C1 segment of cervical spinal cord (tissue), 14 donors: Measurements from ENCODE around the gene POU6F1.
"Not testable (repeated sequence)": the region's sequence is repeated elsewhere in the genome, so short reads cannot be mapped to it uniquely, and the experiment has no call there.

Experiments
- DNase-seq, 14 donors: peaks; one replicate each; lab custom pipeline; 2025; lab: John Stamatoyannopoulos, UW

The POU6F1 gene

GRCh38 chr12:51227962-51228361 lies 10.1 kb upstream of the POU6F1 start:
- no peak for DNase-seq

DNA sequence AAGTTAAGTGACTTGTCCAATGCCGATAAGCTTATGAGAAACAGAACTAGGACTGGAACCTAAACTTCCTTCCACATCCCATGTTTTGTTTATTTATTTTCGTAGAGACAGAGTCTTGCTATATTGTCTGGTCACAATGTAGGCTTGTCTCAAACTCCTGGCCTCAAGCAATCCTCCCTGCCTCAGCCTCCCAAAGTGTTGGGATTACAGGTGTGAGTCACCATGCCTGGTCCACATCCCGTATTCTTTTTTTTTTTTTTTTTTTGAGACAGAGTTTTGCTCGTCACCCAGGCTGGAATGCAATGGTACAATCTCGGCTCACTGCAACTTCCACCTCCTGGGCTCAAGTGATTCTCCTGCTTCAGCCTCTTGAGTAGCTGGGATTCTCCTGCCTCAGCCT lies 9.2 kb upstream of the POU6F1 start:
- DNase-seq: not testable (repeated sequence)

DNA sequence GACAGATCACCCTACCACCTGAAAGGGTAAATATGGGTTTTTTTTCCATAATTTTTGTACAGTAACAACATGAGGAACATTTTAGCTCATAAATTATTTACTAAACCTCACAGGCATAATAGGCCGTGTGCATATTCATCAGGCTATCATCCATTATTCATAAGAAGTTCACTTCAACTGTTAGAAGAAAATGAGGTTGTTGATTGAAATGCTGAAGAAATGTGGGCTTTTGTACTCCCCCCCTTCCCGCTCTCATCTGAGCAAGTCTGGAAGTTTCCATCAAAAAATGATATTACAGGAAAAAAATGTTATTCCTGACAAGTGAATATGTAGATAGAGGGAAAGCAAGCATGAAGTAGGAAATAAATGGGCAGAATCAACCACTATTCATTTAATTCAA lies 7.9 kb upstream of the POU6F1 start:
- DNase-seq: no peak

GRCh38 chr12:51225234-51225633 lies 7.4 kb upstream of the POU6F1 start:
- DNase-seq: no peak

- DNase-seq: no peak
Measured at GRCh38 chr12:51224625-51225024, 6.8 kb upstream of the POU6F1 start.

DNA sequence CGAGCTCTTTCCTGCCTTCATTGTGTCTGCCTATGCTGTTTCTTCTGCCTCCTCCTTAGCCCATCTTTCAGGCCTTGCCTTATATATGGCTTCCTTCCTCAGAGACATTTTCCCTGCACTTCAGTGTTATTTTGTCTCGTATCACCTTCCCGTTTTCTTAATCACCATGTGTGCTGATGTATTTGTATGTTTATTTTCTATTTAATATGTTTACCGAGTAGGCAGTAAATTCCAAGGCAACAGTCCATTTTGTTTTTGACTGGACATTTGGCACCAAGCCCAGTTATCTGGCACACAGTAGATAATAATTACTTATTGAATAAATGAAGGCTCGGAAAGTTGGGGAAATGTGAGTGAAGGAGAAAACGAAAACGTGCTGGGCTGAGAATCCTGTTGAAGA lies 4.6 kb upstream of the POU6F1 start:
- no peak for DNase-seq

DNA sequence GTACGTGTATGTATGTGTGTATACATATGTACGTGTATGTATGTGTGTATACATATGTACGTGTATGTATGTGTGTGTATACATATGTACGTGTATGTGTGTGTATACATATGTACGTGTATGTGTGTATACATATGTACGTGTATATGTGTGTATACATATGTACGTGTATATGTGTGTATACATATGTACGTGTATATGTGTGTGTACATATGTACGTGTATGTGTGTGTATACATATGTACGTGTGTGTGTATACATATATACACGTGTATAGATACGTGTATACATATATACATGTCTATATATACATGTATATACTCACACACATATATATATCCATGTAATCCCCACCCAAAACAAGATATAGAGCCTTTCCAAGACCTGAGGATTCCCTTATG lies 2.0 kb upstream of the POU6F1 start:
- not testable (repeated sequence) for DNase-seq

- DNase-seq: no peak
Measured at GRCh38 chr12:51219322-51219721, 1.5 kb upstream of the POU6F1 start.

DNA sequence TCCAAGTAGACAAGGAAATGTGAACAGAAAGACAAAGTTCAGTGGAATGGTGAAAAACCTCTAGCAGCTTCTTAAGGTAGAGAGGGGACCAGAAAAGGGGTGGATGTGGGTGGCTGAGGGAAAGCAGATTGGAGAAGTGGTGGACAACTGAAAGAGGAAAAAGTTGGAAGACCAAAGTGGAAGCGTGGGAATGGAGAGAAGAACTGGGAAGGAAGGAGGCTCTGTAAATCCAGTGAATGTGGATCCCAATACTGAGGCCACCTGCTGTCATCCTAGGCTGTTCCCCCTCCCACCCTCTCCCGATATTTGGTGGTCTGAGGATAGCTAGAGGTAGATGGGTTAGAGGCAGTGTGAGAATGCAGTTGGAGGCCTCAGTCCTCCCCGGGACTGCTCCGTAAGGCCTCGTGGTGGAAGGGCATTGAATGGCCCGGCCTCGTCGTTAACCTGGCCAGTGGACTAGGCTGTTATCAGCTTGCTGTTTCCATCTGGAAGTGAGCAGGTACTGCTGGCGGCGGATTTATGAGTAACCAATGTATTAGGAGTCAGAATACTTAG lies 822 bp upstream of the POU6F1 start:
- peak in 1 of 14 donors; percentile 21 for DNase-seq

DNA sequence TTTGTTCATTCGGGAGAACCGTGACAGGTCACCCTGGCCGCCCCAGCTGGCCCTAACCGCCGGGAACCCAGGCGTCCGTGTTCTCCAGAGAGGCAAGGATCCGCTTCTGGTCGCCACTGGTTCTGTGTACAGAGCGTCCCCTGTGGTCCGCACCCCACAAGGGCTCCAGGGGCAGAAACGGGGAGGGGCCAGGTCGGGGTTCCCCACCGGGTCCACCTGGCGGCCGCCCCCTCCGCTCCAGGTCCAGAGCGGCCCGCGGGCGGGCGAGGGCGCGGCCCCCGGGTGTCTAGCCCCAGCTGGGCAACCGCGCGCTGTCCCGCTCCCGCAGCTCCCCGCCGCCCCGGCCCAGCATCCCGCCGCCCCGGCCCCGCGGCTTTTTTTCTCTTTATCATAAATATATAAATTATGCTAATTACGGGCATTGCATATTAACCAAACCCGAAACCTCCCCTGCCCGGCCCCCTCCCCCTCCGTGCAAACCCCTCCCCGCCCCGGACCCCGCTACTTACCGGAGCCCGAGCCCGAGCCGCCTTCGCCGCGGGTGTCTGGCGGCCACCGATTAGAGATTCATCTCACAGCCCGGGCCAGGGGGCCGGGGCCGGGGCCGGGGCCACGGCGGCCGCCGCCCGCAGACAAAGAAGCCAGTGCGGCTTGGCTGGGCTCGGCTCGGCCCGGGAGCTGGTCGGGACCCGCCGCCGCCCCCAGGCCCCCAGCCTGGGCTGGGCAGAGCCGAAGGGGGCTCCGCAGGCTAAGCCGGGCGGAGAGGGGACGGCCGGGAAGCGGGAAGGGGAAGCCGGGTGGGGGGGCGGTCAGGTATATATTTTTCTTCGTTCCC lies 512 bp downstream of the POU6F1 start:
- DNase-seq: peak in 11 of 14 donors; percentile 42 to 79 (median 61)

DNA sequence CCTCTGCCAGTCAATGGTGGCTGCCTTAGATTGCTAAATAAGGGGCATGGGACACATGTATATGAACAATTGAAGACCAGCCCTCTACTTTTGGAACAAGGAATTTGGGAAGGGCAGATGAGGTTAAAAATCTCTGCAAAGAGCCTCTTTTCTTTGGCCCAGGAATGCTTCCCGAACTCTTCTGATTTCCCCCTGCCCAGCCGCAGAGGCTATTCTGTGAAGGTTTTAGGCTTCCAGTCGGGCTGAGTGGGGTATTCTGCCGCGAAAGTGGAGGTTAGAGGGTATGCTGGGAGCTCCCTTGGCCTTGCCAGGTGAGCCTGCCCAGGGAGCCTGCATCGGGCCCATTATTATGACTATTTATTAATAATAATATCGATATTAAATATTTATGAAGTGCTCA lies 1.2 kb downstream of the POU6F1 start:
- peak in 1 of 14 donors; percentile 55 for DNase-seq

- DNase-seq: no peak
Measured at GRCh38 chr12:51214895-51215294, 3.0 kb downstream of the POU6F1 start.

GRCh38 chr12:51210690-51211395 lies 7.0 kb downstream of the POU6F1 start:
- peak in 9 of 14 donors; percentile 8 to 67 (median 35) for DNase-seq

- no peak for DNase-seq
Measured at GRCh38 chr12:51209259-51209658, 8.6 kb downstream of the POU6F1 start.

DNA sequence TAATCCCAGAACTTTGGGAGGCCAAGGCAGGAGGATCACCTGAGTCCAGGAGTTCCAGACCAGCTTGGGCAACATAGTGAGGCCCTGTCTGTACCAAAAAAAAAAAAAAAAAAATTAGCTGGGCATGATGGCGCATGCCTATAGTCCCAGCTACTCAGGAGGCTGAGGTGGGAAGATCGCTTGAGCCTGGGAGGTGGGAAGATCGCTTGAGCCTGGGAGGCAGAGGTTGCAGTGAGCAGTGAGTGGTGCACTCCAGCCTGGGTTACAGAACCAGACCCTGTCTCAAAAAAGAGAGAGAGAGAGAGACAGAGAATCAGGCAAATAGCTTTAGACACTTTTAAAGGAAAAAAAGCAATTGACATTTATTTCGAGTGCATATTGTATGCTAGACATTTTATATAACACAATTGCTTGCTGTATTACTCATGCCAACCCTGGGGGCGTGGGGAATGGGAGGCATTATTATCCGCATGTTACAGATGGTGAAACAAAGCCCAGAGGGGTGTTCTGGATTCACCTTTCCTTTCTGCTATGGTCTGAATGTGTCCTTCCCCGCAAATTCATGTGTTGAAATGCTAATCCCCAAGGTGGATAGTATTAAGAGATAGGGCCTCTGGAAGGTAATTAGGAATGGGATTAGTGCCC lies 9.7 kb downstream of the POU6F1 start:
- DNase-seq: no peak

DNA sequence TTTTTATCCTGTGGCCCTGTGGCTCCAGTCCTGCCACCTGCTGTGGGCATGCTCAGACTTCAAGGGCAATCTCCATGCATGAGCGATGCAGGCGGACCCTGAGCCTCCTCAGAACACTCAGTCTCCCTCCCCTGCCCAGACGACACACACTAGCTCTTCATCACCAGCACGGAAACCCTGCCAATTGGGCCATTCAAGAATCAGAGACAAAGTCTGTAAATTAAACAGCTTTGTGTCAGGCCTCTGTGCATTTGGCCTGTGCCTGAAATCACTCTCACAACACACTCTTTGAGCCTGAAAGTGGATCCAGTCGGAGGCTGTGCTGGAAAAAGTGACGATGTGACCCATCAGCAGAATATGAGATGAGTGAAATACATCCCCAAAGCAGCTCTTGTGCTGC lies 12.5 kb downstream of the POU6F1 start:
- peak in 2 of 14 donors; percentile 7 to 19 for DNase-seq

GRCh38 chr12:51202718-51203117 lies 15.1 kb downstream of the POU6F1 start:
- DNase-seq: no peak

GRCh38 chr12:51200806-51201205 lies 17.1 kb downstream of the POU6F1 start:
- DNase-seq: no peak

GRCh38 chr12:51200156-51200555 lies 17.7 kb downstream of the POU6F1 start:
- DNase-seq: no peak

- no peak for DNase-seq
Measured at GRCh38 chr12:51199366-51199945, 18.4 kb downstream of the POU6F1 start.

DNA sequence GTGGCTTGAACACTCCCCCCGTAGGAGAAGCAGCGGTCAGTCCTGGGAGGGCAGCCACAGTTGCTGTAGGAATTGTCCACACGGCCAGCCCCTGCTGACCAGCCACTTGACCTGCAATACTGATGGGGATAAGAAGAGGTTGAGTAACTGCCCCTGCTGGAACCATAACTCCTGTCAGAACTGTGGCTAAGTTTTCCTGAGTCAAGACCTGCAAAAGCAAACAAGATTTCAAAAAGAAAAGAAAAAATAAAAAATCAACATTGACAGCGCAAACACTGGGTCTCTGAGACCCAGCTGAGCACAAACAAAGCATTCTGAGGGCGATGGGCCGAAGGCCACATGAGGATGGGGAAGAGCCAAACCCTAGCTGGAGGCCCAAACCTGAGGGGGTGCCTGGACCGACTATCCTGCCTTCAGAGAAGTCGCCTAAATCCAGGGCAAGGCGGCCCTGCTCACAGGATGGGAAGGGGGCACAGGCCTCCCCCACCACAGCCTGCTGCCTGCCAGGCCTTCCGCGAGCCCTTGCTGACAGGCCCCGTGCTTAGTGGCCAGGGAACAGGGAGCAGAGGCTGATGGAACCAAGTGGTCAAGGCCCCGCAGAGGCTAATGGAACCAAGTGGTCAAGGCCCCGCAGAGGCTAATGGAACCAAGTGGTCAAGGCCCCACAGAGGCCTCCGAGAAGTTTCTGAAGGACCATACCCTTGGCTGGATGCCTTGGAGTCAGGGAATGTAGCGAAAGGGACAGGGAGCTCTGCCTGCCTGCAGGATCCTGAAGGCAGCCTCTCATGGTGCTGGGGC lies 19.1 kb downstream of the POU6F1 start:
- no peak for DNase-seq
